NK-92 treated with Interleukin-12 subunit alpha and Interleukin-12 subunit beta, amount 100 ng/mL, for 24 hours (cell line): ENCODE results near the gene POLR2J3.
"Not testable (repeated sequence)": the region's sequence is repeated elsewhere in the genome, so short reads cannot be mapped to it uniquely, and the experiment has no call there.

ENCODE experiments used
- DNase-seq: peaks from one replicate; lab custom pipeline; 2025; lab: John Stamatoyannopoulos, UW

POLR2J3 gene

DNA sequence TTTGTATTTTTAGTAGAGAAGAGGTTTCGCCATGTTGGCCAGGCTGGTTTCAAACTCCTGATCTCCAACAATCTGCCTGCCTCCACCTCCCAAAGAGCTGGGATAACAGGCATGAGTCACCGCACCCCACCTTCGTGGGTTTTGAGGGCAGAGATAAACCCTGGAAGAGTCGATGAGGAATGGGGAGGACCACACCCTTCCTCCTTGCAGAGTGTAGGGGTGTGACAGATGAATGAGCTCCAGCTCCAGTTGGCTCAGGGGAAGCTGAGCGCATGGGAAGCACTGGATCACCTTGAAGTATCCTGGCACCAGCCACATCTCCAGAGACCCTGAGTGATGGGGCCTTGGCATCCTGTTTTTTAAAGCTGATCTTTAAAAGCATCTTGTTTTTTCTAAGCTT lies 11.1 kb upstream of the POLR2J3 start:
- not testable (repeated sequence) for DNase-seq

DNA sequence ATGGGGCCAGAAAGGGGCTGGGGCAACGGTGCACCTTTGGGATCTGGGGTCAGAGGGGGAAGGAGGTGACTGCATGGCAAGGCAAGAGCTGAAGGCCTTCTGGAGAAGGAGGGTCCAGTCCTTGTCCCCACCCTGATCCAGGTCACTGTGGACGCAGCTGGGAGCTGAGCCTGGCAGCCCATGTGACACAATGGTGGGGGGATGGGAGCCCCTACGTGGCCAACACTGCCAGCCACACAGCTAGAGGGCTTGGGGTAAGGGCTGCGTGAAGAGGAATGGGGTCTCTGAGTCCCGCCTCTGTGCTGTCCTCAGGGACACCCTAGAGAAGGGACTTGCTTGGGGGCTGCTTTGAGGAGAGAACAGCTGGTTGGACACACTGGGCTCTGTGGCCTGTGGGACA lies 9.3 kb upstream of the POLR2J3 start:
- not testable (repeated sequence) for DNase-seq

DNA sequence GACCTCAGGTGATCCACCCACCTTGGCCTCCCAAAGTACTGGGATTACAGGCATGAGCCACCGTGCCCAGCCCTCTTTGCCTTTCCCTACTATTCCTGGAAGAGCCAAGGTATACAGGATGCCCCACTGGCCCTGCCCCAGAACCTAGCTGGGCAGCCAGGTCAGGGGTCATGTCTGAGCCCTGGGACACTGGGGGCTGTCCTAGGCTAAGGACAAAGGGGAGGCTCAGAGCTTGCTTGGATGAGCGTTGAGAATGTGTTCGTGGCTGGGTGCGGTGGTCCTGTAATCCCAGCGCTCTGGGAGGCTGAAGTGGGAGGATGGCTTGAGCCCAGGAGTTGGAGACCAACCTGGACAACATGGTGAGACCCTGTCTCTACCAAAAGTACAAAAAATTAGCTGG lies 6.1 kb upstream of the POLR2J3 start:
- DNase-seq, result not testable (repeated sequence)

DNA sequence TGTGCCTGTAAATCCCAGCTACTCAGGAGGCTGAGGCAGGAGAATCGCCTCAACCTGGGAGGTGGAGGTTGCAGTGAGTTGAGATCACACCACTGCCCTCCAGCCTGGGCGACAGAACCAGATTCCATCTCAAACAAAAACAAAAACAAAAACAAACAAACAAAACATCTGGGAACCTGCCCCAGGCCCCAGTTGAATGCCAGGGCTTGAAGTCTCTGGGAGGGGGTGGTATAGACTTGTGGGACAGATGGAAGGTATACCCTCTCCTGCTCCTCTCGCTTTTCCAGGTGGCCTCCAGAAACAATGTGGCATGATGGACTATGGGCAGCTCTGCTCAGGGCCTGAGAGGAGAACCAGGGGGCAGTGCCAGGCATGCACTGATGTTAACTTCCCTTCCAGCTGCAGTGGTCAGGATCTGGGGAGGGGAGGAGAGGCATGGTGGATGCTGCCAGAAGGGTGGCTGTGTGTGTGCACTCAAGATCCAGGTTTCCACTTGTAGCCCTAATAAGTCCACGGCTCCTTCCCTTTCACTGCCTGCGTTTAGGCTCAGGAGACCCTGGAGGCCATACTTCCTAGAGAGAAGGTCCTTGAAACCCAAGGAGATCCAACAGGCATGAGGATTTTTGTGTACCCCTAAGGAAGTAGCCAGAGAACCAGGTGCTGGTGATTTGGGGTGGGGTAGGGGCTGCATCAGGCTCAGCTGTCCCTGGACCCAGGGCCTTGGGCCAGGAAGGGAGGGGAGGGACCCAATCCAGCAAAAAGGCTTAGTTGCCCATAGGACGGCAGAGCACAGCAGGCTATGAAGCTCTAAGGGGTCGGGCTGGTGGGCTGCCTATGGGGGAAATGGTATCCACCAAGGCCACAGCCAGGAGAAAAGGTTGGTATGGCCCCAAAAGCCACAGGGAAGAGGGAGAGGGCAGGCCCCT lies 5.2 kb upstream of the POLR2J3 start:
- not testable (repeated sequence) for DNase-seq

DNA sequence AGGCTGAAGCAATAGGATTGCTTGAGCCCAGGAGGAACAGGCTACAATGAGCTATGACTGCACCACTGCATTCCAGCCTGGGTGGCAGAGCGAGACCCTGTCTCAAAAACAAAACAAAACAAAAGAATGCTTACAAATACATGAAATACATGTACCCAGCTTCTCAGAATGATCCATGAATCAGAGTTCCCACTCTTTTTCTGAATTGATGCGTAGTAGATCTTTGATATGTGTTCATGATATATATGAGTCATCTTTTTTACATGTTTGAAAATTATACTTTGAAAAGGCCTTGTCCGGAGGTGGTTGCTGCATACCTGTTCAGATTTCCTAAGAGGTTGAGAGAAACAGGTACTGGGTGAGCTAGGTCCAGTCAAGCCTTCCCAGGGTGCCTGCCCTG lies 4.0 kb upstream of the POLR2J3 start:
- DNase-seq, result not testable (repeated sequence)

DNA sequence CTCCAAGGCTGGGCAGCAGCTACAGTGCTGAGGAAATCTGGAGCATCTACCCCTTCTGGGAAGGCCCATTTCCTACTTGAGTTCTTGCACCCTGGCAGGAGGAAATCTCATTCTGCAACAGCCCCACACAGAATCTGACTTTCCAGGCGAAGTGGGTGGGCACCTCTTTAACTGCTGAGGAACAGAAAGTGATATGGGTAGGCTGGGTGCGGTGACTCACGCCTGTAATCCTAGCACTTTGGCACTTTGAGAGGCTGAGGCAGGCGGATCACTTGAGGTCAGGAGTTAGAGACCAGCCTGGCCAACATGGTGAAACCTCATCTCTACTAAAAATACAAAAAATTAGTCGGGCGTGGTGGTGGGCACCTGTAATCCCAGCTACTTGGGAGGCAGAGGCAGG lies 2.2 kb upstream of the POLR2J3 start:
- DNase-seq, result not testable (repeated sequence)

DNA sequence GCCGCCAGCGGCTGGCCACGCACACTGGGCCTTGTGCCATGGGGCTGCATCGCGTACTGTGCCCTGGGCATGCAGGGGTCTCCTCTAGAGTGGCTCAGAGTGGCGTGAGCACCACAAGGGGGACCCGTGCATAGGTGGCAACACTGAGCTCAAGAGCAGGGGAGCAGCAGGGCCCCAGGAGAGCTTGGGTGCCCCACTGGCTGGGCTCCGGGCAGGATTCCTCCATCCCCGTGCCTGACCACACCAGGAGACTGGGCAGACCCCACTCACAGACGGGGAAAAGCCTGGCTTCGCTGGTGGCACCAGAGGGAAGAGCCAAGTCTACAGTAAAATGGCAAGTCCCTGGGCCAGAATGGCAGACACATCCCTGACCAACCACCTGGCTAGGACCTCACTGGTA lies 3.8 kb downstream of the POLR2J3 start:
- not testable (repeated sequence) for DNase-seq

DNA sequence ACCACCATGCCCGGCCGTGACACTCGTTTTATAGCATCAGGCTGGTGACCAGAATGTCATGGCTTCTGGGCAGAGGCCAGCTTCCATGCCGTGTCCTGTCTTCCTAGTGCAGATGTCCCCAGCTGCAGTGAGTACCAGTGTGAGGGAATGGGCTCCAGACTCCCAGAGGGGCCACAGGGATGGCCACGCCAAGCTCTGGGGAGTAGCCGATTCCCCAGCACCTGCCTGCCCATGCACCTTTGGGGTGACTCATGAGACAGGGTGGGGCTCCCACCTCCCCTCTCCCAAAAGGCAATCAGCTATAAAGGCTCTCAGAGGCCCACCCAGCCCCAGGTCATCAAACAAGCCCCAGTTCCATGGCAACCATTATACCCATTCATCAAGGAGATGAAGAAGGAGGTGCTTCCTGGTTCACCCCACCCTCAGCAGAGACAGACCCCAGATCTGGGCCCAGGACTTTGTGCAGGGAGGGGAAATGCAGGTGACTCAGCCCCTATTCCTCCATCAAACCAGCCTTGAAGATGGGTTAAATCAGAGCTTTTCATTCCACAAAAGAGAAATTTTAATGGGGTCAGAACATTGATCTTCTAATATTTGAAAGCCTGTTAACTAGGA lies 21.5 kb downstream of the POLR2J3 start, which contains the start of gene SPDYE2:
Gene SPDYE2, plus strand, starts transcription at position 419 of the 615 bp plus-strand sequence. CDS start 2,030 bp downstream, outside the sequence.
- not testable (repeated sequence) for DNase-seq

DNA sequence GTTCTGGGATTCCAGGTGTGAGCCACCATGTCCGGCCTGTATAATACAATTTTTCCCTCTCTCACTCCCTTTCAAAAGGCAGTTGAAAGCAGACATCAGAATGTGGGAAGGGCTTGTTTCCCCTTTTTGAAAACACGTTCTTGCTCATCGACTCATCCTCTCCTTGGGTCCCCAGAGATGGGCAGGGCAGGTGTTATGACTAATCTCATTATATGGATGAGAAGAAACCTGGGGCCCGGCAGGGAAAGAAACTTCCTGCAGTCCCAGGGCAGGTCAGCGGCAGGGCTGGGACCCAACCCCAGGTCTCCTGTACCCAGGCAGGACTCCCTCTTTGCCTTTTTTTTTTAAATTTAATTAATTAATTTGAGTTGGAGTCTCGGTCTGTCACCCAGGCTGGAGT lies 26.0 kb downstream of the POLR2J3 start:
- not testable (repeated sequence) for DNase-seq

DNA sequence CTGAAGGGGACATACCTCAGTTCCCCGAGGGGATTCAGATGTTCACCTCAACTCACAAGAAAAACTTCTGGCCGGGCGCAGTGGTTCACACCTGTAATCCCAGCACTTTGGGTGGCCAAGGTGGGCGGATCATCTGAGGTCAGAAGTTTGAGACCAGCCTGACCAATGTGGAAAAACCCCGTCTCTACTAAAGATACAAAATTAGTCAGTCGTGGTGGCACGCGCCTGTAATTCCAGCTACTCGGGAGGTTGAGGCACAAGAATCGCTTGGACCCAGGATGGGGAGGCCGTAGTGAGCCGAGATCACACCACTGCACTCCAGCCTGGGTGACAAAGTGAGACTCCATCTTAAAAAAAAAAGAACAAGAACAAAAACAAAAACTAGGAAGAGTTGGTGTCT lies 27.1 kb downstream of the POLR2J3 start:
- DNase-seq, result not testable (repeated sequence)

DNA sequence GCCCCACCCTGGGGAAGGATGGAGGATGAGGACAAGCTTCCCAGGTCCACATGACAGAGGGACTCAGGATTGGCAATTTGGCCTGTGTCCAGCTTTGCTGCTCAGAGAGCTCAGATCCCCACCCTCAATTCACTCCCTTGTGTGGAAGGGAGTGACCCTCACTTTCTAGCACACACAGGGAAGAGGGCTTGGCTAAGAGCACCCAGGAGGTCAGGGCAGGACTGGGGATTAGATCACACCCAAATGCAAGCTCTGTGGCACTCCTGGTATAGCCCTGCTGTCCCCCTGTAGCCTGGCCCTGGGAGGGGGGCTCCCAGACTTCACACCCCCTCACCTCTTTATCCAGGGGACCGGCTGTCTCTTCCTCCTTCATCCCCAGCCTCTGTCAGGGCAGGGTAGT lies 28.0 kb downstream of the POLR2J3 start:
- not testable (repeated sequence) for DNase-seq

DNA sequence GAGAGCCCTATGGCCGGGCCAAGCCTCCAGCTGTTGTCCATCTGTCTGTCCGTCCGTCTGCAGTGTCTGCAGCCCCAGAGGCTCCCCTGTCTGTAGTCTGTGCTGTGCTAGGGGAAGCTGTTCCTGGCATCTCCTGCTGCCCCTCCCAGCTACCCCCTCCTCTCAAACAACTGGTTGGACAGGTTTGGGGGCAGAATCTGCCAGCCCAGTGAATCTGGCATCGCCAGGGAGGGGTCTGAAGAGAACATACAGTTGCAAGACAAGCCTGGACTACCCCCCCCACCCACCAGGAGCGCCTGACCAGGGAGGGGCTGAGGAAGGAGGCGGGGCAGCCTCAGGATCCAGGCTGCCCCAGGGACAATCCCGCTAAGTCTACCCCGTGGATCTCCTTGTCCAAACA lies 28.8 kb downstream of the POLR2J3 start, which contains the start of gene UPK3BL2:
Gene UPK3BL2, minus strand, starts transcription at position 101 of the 400 bp plus-strand sequence. Its CDS starts 60 bp downstream, at position 41.
- not testable (repeated sequence) for DNase-seq

DNA sequence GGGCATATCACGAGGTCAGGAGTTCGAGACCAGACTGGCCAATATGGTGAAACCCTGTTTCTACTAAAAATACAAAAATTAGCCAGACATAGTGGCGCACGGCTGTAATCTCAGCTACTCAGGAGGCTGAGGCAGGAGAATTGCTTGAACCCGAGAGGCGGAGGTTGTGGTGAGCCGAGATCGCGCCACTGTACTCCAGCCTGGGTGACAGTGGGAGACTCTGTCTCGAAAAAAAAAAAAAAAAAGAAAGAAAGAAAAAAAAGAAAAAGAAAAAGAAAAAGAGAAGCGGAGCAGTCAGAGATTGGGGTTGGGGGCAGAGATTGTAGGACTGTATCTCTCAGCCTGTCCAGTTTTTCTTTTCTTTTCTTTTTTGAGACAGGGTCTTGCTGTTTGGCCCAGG lies 29.6 kb downstream of the POLR2J3 start:
- not testable (repeated sequence) for DNase-seq

DNA sequence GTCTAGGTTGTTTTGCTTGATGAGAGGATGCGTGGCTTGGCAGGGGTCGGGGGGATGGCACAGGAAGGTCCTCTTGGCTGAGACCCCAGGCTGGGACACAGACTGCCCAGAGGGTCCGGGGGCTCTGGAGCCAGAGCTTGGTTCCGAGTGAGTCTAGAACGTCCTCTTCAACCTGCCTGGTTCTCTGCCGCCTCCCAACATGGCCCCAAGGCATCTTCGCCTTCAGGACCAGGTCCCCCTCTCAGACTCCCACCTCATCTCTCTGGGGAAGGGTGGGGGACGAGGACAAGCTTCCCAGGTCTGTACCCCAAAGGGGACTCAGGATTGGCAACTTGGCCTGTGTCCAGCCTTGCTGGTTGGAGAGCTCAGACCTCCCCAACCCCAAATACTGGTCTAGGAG lies 30.3 kb downstream of the POLR2J3 start:
- DNase-seq, result not testable (repeated sequence)

DNA sequence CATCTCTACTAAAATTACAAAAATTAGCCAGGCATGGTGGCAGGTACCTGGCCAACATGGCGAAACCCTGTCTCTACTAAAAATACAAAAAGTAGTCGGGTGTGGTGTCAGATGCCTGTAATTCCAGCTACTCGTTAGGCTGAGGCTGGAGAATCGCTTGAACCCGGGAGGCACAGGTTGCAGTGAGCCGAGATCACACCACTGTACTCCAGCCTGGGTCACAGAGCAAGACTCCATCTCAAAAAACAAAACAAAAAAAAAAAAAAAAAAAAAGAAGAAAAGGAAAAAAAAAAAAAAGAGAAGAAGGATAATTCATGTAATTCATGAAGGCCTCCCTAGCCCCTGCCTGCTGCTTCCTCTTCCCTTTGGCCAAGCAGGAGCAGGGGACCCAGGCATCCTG lies 31.8 kb downstream of the POLR2J3 start:
- DNase-seq, result not testable (repeated sequence)

DNA sequence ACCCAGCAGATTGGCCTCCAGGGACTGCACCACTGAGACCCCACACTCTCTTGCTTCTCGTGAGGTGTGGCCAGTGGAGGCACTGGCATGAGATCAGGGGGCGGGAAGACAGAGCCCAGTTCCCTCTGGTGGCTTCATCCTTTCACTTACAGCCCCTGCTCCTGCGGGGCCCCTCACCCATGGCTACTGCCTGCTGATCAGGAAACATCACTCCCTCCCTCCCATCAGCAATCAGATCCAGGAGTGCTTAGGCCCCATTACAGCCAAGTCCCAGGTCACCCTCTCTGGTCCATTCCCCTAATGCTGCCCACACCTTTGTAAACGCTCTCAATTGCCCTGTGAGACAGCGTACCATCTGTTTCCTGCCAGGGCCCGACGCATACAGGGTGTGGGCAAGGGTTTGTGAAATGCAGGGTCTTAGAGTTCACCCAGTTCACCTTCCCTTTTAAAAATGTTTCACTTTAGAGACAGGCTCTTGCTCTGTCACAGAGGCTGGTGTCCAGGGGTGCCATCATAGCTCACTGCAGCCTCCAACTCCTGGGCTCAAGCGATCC lies 37.2 kb downstream of the POLR2J3 start:
- DNase-seq, result not testable (repeated sequence)

DNA sequence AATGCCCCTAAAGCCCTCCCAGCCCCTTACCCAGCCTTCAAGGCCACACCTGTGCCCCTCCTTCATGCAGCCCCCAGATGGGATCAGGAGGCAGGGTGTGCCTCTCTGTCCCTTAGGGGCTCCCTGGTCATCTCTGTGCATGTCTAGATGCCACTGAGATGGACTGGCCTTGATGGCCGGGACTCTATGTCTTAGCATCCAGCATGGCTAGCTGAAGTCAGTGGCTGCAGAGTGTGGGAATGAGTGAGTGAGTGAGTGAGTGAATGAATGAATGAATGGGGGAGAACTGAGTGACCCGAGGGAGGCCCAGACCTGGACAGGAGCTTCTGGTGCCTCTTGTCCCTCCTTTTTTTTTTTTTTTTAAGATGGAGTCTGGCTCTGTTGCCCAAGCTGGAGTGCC lies 40.3 kb downstream of the POLR2J3 start:
- DNase-seq, result not testable (repeated sequence)

DNA sequence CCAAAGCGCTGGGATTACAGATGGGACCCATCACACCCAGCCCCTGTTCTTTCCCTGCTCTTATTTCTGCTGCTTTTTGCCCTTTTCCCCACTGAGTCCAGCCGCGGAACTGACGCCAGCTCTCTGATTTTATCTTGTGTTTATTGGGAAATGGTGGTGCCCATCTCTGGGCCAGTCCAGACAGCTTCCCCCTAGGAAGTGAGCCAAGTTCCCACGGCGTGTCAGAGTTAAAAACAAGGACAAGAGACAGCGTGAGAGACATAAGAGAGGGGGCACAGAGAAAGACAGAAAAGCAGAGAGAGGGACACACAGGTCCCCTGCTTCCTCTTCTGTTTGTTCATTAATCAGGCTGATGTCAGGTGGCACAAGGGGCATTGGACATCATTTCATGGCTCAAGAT lies 40.8 kb downstream of the POLR2J3 start:
- DNase-seq, result not testable (repeated sequence)

DNA sequence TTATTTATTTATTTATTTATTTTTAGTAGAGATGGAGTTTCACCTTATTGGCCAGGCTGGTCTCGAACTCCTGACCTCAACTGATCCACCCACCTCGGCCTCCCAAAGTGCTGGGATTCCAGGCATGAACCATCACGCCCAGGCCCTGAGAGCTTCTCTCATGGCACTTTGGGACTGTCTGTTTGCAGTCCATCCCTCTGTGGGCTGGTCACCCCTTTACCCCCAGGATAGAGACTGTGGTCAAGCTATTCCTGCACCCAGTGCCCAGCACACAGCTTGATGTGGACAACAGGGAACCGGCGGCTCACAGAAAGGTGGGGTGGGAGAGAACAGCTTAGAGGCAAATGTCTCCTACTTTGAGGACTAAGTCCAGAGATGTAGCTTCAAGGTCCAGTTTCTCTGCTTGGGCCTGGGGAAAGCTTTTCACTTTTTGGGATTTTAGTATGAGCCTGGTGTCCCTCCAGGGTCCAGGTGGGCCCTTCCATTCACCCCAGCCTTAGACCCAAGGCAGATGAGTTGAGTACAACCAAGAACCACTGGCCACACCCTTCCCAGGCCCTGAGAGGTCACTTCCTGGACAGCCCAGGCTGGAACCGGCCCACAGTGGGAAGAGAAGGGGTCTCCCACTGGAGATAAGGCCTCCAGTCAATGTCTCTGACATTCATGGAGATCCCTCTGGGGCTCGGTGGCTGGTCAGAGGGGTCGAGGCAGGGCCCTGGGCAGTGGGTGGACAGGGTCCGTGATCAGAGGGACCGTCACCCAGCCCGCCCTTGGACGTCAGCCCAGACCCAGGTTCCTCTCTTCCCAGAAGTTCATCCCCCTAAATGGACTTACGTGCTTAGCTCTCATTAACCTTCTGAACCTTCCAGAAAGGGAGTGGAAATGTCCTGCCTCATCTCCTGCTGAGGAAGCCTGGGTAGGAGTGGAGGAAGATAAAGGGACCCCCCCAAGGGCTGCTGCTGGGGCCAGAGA lies 44.3 kb downstream of the POLR2J3 start:
- DNase-seq, result not testable (repeated sequence)

DNA sequence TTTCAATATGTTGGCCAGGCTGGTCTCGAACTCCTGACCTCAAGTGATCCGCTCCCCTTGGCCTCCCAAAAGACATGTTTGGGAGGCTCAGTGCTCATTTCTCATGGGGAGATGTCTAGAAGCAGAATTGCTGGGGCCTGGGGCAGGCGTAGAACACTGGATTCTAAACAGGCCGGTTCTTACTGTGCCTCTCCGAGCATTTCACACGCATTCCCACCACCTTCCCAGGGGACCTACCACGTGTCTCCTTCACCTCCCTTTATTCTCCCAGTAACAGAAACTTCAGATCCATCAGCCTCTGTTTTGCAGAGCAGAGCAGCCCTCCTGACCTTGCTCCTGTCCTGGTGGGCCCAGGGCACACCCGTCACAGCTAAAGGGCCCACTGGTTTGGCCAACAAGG lies 45.2 kb downstream of the POLR2J3 start:
- not testable (repeated sequence) for DNase-seq

DNA sequence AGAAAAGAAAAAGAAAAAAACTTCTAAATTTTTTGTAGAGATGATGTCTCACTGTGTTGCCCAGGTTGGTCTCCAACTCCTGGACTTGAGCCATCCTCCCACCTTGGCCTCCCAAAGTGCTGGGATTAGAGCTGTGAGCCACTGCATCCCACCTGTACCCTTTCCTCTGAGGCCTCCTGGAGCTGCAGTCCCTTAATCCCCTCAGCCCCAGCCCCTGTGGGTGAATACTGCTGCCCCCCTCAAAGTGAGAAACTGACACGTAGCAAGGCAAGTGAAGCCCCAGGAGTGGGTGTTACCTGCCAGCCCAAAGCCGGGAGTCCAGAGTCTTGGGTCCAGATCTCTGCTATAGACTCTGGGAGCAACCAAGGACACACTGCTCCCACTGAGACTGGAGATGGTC lies 47.6 kb downstream of the POLR2J3 start:
- not testable (repeated sequence) for DNase-seq
